B cell (primary cell): ENCODE results near the gene ELF3. TPM values are rescaled to one million over a fixed set of nuclear protein-coding genes. Genes with fewer than 3 reads are reported as not detected.
A peak's percentile ranks its signal among the peaks of the same experiment; 100 is the strongest.

ENCODE experiments used
- ATAC-seq: fragments of 200-7000 bp; cut with Tn5 transposase; one replicate; pipeline ENCODE4 v1.10.0; 2021; ENCODE audit warnings: low read depth, mild to moderate bottlenecking, moderate number of reproducible peaks, moderate library complexity
- CTCF ChIA-PET: fragments of 350-600 bp; sonication (Branson Sonifier 250); formaldehyde crosslinking; loops from one replicate; lab custom pipeline; 2021; ENCODE audit warnings: antibody characterized with exemption, inconsistent platforms; lab: Charles Lee
- POLR2A ChIA-PET: fragments of 350-600 bp; sonication (Branson Sonifier 250); formaldehyde crosslinking; loops from one replicate; lab custom pipeline; 2021; ENCODE audit warnings: antibody characterized with exemption; lab: Charles Lee
- DNase-seq: peaks from one replicate; pipeline ENCODE4 v3.0.0; 2013
- H2AFZ ChIP-seq: 2 replicates; pipeline ENCODE4 v1.6.1; 2012; ENCODE audit warnings: mild to moderate bottlenecking, low read depth, low read length; ENCODE audit not compliant: insufficient read depth, poor library complexity, severe bottlenecking
- H3K27ac ChIP-seq, 2 donors: 1 replicate in 1 of 2; 2 replicates in 1 of 2; pipeline ENCODE4 v1.5.1; 2012 to 2013; ENCODE audit warnings: low read length in 2 of 2, mild to moderate bottlenecking in 2 of 2, moderate library complexity in 1 of 2
- H3K27me3 ChIP-seq, 4 experiments: fragments of 200-600 bp in 1 of 4; sonication (generic) in 1 of 4; replicated peaks in 1 of 4; 1 replicate in 2 of 4; 2 replicates in 2 of 4; pipeline versions ENCODE4 v1.6.1 to v1.7.0; 2013 to 2016; ENCODE audit warnings: low read length in 3 of 4, mild to moderate bottlenecking in 2 of 4, mixed read lengths in 1 of 4, moderate library complexity in 1 of 4; ENCODE audit not compliant: insufficient read depth in 4 of 4, control insufficient read depth in 3 of 4; ENCODE audit errors: control extremely low read depth in 1 of 4
- H3K36me3 ChIP-seq, 2 experiments: replicated peaks in 1 of 2; 1 replicate in 1 of 2; 2 replicates in 1 of 2; pipeline versions ENCODE4 v1.6.1 to v1.7.1; 2013; ENCODE audit warnings: low read length in 1 of 2; ENCODE audit not compliant: insufficient read depth in 2 of 2, control insufficient read depth in 1 of 2; ENCODE audit errors: control extremely low read depth in 1 of 2, extremely low read depth in 1 of 2
- H3K4me1 ChIP-seq, 2 donors: fragments of 200-600 bp in 1 of 2; sonication (generic) in 1 of 2; 1 replicate in 1 of 2; 2 replicates in 1 of 2; pipeline versions ENCODE4 v1.5.1 to v1.6.1; 2013 to 2017; ENCODE audit warnings: low read length in 2 of 2; ENCODE audit not compliant: control insufficient read depth in 2 of 2, insufficient read depth in 2 of 2
- H3K4me2 ChIP-seq: replicated peaks from 2 replicates; pipeline ENCODE3; 2012; ENCODE audit warnings: mild to moderate bottlenecking, low read depth, low read length; ENCODE audit not compliant: poor library complexity, severe bottlenecking
- H3K4me3 ChIP-seq, 5 experiments: fragments of 200-600 bp in 1 of 5; sonication (generic) in 1 of 5; 1 replicate in 3 of 5; 2 replicates in 2 of 5; pipeline versions ENCODE4 v1.5.1 to v1.7.0; 2011 to 2016; ENCODE audit warnings: low read length in 4 of 5, mild to moderate bottlenecking in 4 of 5, low read depth in 2 of 5, control low read depth in 1 of 5, moderate library complexity in 1 of 5; ENCODE audit not compliant: insufficient read depth in 1 of 5; ENCODE audit errors: control extremely low read depth in 1 of 5, extremely low read depth in 1 of 5
- H3K79me2 ChIP-seq: fragments of 200-600 bp; sonication (generic); one replicate; pipeline ENCODE4 v1.6.0; 2016; ENCODE audit warnings: low read length; ENCODE audit not compliant: control insufficient read depth, insufficient read depth
- H3K9ac ChIP-seq: fragments of 200-600 bp; sonication (generic); 2 replicates; pipeline ENCODE4 v1.6.1; 2017; ENCODE audit warnings: mild to moderate bottlenecking, low read length, moderate library complexity
- H3K9me3 ChIP-seq, 3 donors: one replicate each; pipeline versions ENCODE4 v1.6.1 to v1.7.1; 2013; ENCODE audit warnings: low read length in 2 of 3; ENCODE audit not compliant: control insufficient read depth in 2 of 3, insufficient read depth in 1 of 3; ENCODE audit errors: control extremely low read depth in 1 of 3
- H4K20me1 ChIP-seq: 2 replicates; pipeline ENCODE4 v1.6.0; 2012; ENCODE audit warnings: mild to moderate bottlenecking, low read length; ENCODE audit not compliant: insufficient read depth, control insufficient read depth, poor library complexity, severe bottlenecking
- H3K27ac Mint-ChIP-seq: one replicate; pipeline ENCODE4 v1.8.0; 2021; ENCODE audit warnings: mixed read lengths
- H3K27me3 Mint-ChIP-seq: one replicate; pipeline ENCODE4 v1.8.0; 2021; ENCODE audit warnings: mixed read lengths
- H3K4me1 Mint-ChIP-seq: one replicate; pipeline ENCODE4 v1.8.0; 2021; ENCODE audit warnings: mixed read lengths
- H3K4me3 Mint-ChIP-seq: one replicate; pipeline ENCODE4 v1.8.0; 2021; ENCODE audit warnings: mixed read lengths
- H3K9me3 Mint-ChIP-seq: one replicate; pipeline ENCODE4 v1.8.0; 2022; ENCODE audit warnings: mixed read lengths; ENCODE audit not compliant: insufficient read depth
- CTCF ChIP-seq: fragments of 200-600 bp; IDR thresholded peaks from one replicate; pipeline ENCODE4 v1.8.0; 2022; ENCODE audit warnings: antibody characterized with exemption, mild to moderate bottlenecking
- EZH2 ChIP-seq: IDR thresholded peaks from 2 replicates; pipeline ENCODE4 v1.6.1; 2012; ENCODE audit warnings: borderline replicate concordance, low read depth, mild to moderate bottlenecking, moderate library complexity, low read length; ENCODE audit not compliant: insufficient read depth, poor library complexity, severe bottlenecking
- WGBS: methylation state at CpG from one replicate; pipeline ENCODE4 v1.1.5; 2013; ENCODE audit warnings: missing lambda C conversion rate; ENCODE audit not compliant: insufficient coverage; 5-methylcytosine and 5-hydroxymethylcytosine counted together
- intact Hi-C: fragments of 100-400 bp; cut with micrococcal nuclease; formaldehyde crosslinking; loops from one replicate; pipeline ENCODE4 v1.10.0; 2022
- polyA plus RNA-seq: library from polyadenylated mRNA; depleted of rRNA; stranded (reverse); fragments of >200 nt; gene quantifications from 2 replicates; pipeline ENCODE4 v1.2.3, GENCODE V29; 2012
- total RNA-seq, 2 donors: library from RNA; stranded (reverse); fragments of 120-200 nt in 1 of 2; gene quantifications; 1 replicate in 1 of 2; 2 replicates in 1 of 2; pipeline versions ENCODE4 v1.2.3 to v1.2.4, GENCODE V29; 2013 to 2022

ELF3 gene
- total and polyA plus RNA-seq, 2 donors (not counting 1 experiment from before 2014, with no cell fraction given): 1.6 to 4.0 TPM

- Histone ChIP-seq H3K4me1 (peaks cover 0 to 7% of the 10 kb centered on the region in 2 donors), H3K79me2 (no peaks in the 10 kb centered on the region), H3K27ac (no peak overlapping the region), H3K27me3 (no peaks in the 10 kb centered on the region), H2AFZ (no peak overlapping the region), H3K4me3 (no peak overlapping the region), H4K20me1 (no peaks in the 10 kb centered on the region), H3K4me2 (no peak overlapping the region), H3K9me3 (no peaks in the 10 kb centered on the region), H3K36me3 (peaks cover 0 to 13% of the 10 kb centered on the region in 2 experiments), H3K9ac (no peak overlapping the region)
- no peak overlapping the region for H3K4me3 Mint-ChIP-seq
- TF ChIP-seq EZH2 (no peak), CTCF (peak; percentile 94)
- peak; percentile 67 for DNase-seq
- POLR2A ChIA-PET: no interaction called here
- 43% methylated on average over 10 of the region's 11 CpGs for WGBS
- H3K9me3 Mint-ChIP-seq: no peaks in the 10 kb centered on the region
- H3K27me3 Mint-ChIP-seq: no peaks in the 10 kb centered on the region
- no peak overlapping the region for H3K27ac Mint-ChIP-seq
- peaks cover 2% of the 10 kb centered on the region for H3K4me1 Mint-ChIP-seq
- CTCF ChIA-PET: interaction anchor here (2.9 kb wide), 2 partner anchors 10 to 126 kb away, joined by 19 to 21 read pairs; no protein-coding TSS in a partner anchor
- intact Hi-C loops: loop anchor here (1.0 to 5.0 kb wide), 2 partner anchors 126 to 708 kb away; no protein-coding TSS in a partner anchor
- ATAC-seq: peak; percentile 60
These were observed 834 bp upstream of the ELF3 start for GRCh38 chr1:202009326-202010179.

GRCh38 chr1:202011994-202012393, 1.6 kb downstream of the ELF3 start:
- Histone ChIP-seq H3K36me3 (no peaks in the 10 kb centered on the region), H3K4me3 (no peak overlapping the region), H2AFZ (no peak overlapping the region), H4K20me1 (no peaks in the 10 kb centered on the region), H3K4me2 (no peak overlapping the region), H3K27me3 (no peaks in the 10 kb centered on the region), H3K4me1 (peaks cover 0 to 7% of the 10 kb centered on the region in 2 donors), H3K79me2 (no peaks in the 10 kb centered on the region), H3K9me3 (no peaks in the 10 kb centered on the region), H3K9ac (no peak overlapping the region), H3K27ac (no peak overlapping the region)
- intact Hi-C loops: loop anchor here (5.0 kb wide), 1 partner anchor 705 kb away; no protein-coding TSS in a partner anchor
- ATAC-seq (no peak), DNase-seq (no peak)
- H3K27ac Mint-ChIP-seq: no peak overlapping the region
- CTCF ChIA-PET: interaction anchor here (1.2 to 1.3 kb wide), 2 partner anchors 12 to 123 kb away, joined by 4 to 9 read pairs; no protein-coding TSS in a partner anchor
- TF ChIP-seq EZH2: no peak
- TF ChIP-seq CTCF: no peak
- 97% methylated on average over 11 of the region's 11 CpGs for WGBS
- peaks cover 1% of the 10 kb centered on the region for H3K27me3 Mint-ChIP-seq
- peaks cover 2% of the 10 kb centered on the region for H3K4me1 Mint-ChIP-seq
- H3K9me3 Mint-ChIP-seq: no peaks in the 10 kb centered on the region
- H3K4me3 Mint-ChIP-seq: no peak overlapping the region
- POLR2A ChIA-PET: no interaction called here
